ENCODE results near the gene DNAJC17. TPM values are rescaled to one million over a fixed set of nuclear protein-coding genes. Genes with fewer than 3 reads are reported as not detected.

Gene DNAJC17
- polyA plus RNA-seq, 1 donor from 2014 or later, result 79.6 TPM

- Histone ChIP-seq H2AFZ (ENCODE audit: low read depth, low read length) (no peak overlapping the region), H3K9me2 (ENCODE audit: insufficient read depth, low read length) (no peaks in the 10 kb centered on the region), H3K4me2 (ENCODE audit: low read length) (no peak overlapping the region), H4K20me1 (ENCODE audit: insufficient read depth) (no peaks in the 10 kb centered on the region), H3K4me3 (ENCODE audit: low read length) (no peak overlapping the region), H3F3A (ENCODE audit: insufficient read depth, low read length, poor library complexity, severe bottlenecking) (no peaks in the 10 kb centered on the region), H3K27me3 (ENCODE audit: insufficient read depth, low read depth, low read length) (no peaks in the 10 kb centered on the region), H3K27ac (ENCODE audit: low read length) (no peak overlapping the region), H3K9ac (ENCODE audit: low read length) (no peak overlapping the region), H3K79me2 (replicated peaks; ENCODE audit: insufficient read depth, low read length) (no peaks in the 10 kb centered on the region), H3K9me3 (ENCODE audit: low read length) (no peaks in the 10 kb centered on the region), H3K36me3 (ENCODE audit: insufficient read depth, low read length) (no peaks in the 10 kb centered on the region)
- TF ChIP-seq SMC3 (conservative IDR thresholded peaks at IDR 0.05; ENCODE audit: poor library complexity), result no peak
- no peak for TF ChIP-seq EZH2 (IDR thresholded peaks at IDR 0.05; ENCODE audit: borderline replicate concordance, insufficient read depth, low read length, poor library complexity, severe bottlenecking)
- TF ChIP-seq TAF1 (IDR thresholded peaks at IDR 0.05; ENCODE audit: low read depth), result no peak
- TF ChIP-seq CTCF (IDR thresholded peaks at IDR 0.05; ENCODE audit: poor library complexity, severe bottlenecking), result no peak
- no peak for TF ChIP-seq EP300 (conservative IDR thresholded peaks at IDR 0.05; ENCODE audit: poor library complexity, severe bottlenecking)
- no peak for TF ChIP-seq REST (IDR thresholded peaks at IDR 0.05; ENCODE audit: borderline replicate concordance)
Observed at GRCh38 chr15:40855706-40856234, 48.5 kb upstream of the DNAJC17 start.

GRCh38 chr15:40854161-40854560 is 46.9 kb upstream of the DNAJC17 start:
- no peaks in the 10 kb centered on the region for H3K79me2 ChIP-seq (replicated peaks; ENCODE audit: insufficient read depth, low read length)
- TF ChIP-seq TAF1 (IDR thresholded peaks at IDR 0.05; ENCODE audit: low read depth) (no peak), SMC3 (conservative IDR thresholded peaks at IDR 0.05; ENCODE audit: poor library complexity) (no peak), REST (IDR thresholded peaks at IDR 0.05; ENCODE audit: borderline replicate concordance) (no peak), MXI1 (conservative IDR thresholded peaks at IDR 0.05; ENCODE audit: poor library complexity, severe bottlenecking) (no peak), RAD21 (conservative IDR thresholded peaks at IDR 0.05) (no peak)
- no peak overlapping the region for H3K4me3 ChIP-seq (ENCODE audit: low read length)
- no peak overlapping the region for H3K27ac ChIP-seq (ENCODE audit: low read length)
- no peaks in the 10 kb centered on the region for H3K9me2 ChIP-seq (ENCODE audit: insufficient read depth, low read length)
- no peaks in the 10 kb centered on the region for H3K27me3 ChIP-seq (ENCODE audit: insufficient read depth, low read depth, low read length)
- H4K20me1 ChIP-seq (ENCODE audit: insufficient read depth), result no peaks in the 10 kb centered on the region
- no peak overlapping the region for H3K4me2 ChIP-seq (ENCODE audit: low read length)
- no peaks in the 10 kb centered on the region for H3K9me3 ChIP-seq (ENCODE audit: low read length)
- no peak overlapping the region for H3K9ac ChIP-seq (ENCODE audit: low read length)
- H2AFZ ChIP-seq (ENCODE audit: low read depth, low read length), result no peak overlapping the region
- no peaks in the 10 kb centered on the region for H3K36me3 ChIP-seq (ENCODE audit: insufficient read depth, low read length)
- no peaks in the 10 kb centered on the region for H3F3A ChIP-seq (ENCODE audit: insufficient read depth, low read length, poor library complexity, severe bottlenecking)

All from neural cell (in vitro differentiated cells).